GM23338 (cell line): ENCODE results near the gene RICTOR. TPM values are rescaled to one million over a fixed set of nuclear protein-coding genes. Genes with fewer than 3 reads are reported as not detected.

Experiments
- ATAC-seq: fragments of 200-7000 bp; cut with Tn5 transposase; 3 replicates; pipeline ENCODE4 v1.9.1; 2020
- DNase-seq: peaks from one replicate; pipeline ENCODE4 v3.0.0-alpha.2; 2015; ENCODE audit warnings: low spot score
- H2AFZ ChIP-seq: fragments of 200-600 bp; sonication (generic); 2 replicates; pipeline ENCODE4 v1.8.0; 2016; ENCODE audit warnings: antibody characterized with exemption, mild to moderate bottlenecking, moderate library complexity
- H3F3A ChIP-seq: fragments of 200-600 bp; sonication (generic); replicated peaks from 2 replicates; pipeline ENCODE4 v1.8.0; 2017; ENCODE audit warnings: antibody characterized with exemption, mixed run types, low read depth
- H3K27ac ChIP-seq: fragments of 200-600 bp; sonication (generic); 2 replicates; pipeline ENCODE4 v1.6.1; 2016; ENCODE audit warnings: low read depth
- H3K27me3 ChIP-seq: fragments of 200-600 bp; sonication (generic); 2 replicates; pipeline ENCODE4 v1.8.0; 2016; ENCODE audit warnings: mild to moderate bottlenecking, mixed run types, moderate library complexity; ENCODE audit not compliant: insufficient read depth
- H3K36me3 ChIP-seq: fragments of 200-600 bp; sonication (generic); 2 replicates; pipeline ENCODE4 v1.8.0; 2016; ENCODE audit warnings: mild to moderate bottlenecking; ENCODE audit not compliant: insufficient read depth
- H3K4me1 ChIP-seq: fragments of 200-600 bp; sonication (generic); 2 replicates; pipeline ENCODE4 v1.8.0; 2016; ENCODE audit warnings: mild to moderate bottlenecking, moderate library complexity; ENCODE audit not compliant: insufficient read depth
- H3K4me2 ChIP-seq: fragments of 200-600 bp; sonication (generic); 2 replicates; pipeline ENCODE4 v1.7.1; 2017; ENCODE audit warnings: mixed run types
- H3K4me3 ChIP-seq: fragments of 200-600 bp; sonication (generic); 2 replicates; pipeline ENCODE4 v1.6.1; 2016; ENCODE audit warnings: mixed run types
- H3K79me2 ChIP-seq: fragments of 200-600 bp; sonication (generic); replicated peaks from 2 replicates; pipeline ENCODE4 v1.8.0; 2017; ENCODE audit warnings: mild to moderate bottlenecking; ENCODE audit not compliant: insufficient read depth
- H3K9me2 ChIP-seq: fragments of 200-600 bp; sonication (generic); 2 replicates; pipeline ENCODE4 v1.8.0; 2017; ENCODE audit not compliant: insufficient read depth
- H4K20me1 ChIP-seq: fragments of 200-600 bp; sonication (generic); replicated peaks from 2 replicates; pipeline ENCODE4 v1.8.0; 2017; ENCODE audit warnings: mild to moderate bottlenecking; ENCODE audit not compliant: insufficient read depth
- H3K27ac Mint-ChIP-seq: 2 replicates; pipeline ENCODE4 v1.8.0; 2020; ENCODE audit warnings: inconsistent platforms, mild to moderate bottlenecking, moderate library complexity, mixed read lengths
- H3K27me3 Mint-ChIP-seq: 3 replicates; pipeline ENCODE4 v1.8.0; 2022; ENCODE audit warnings: low read depth, mild to moderate bottlenecking, moderate library complexity, mixed read lengths, inconsistent platforms; ENCODE audit not compliant: insufficient read depth, poor library complexity
- H3K36me3 Mint-ChIP-seq: 3 replicates; pipeline ENCODE4 v1.8.0; 2021; ENCODE audit warnings: low read depth, mild to moderate bottlenecking, inconsistent platforms, moderate library complexity, mixed read lengths
- H3K4me1 Mint-ChIP-seq: 3 replicates; pipeline ENCODE4 v1.8.0; 2020; ENCODE audit warnings: mild to moderate bottlenecking, inconsistent platforms, mixed read lengths
- H3K4me3 Mint-ChIP-seq: 3 replicates; pipeline ENCODE4 v1.8.0; 2021; ENCODE audit warnings: moderate library complexity, mild to moderate bottlenecking, inconsistent platforms, mixed read lengths
- H3K9me3 Mint-ChIP-seq: 3 replicates; pipeline ENCODE4 v1.8.0; 2020; ENCODE audit warnings: moderate library complexity, mild to moderate bottlenecking, inconsistent platforms, mixed read lengths
- CREB1 ChIP-seq: fragments of 250-450 bp; sonication (Bioruptor Pico); IDR thresholded peaks from 2 replicates; pipeline ENCODE4 v1.5.0; 2020; ENCODE audit warnings: low read depth, mild to moderate bottlenecking, moderate library complexity
- CTCF ChIP-seq, 2 experiments: fragments of 200-600 bp in 1 of 2; sonication (generic) in 1 of 2; conservative IDR thresholded peaks; 2 replicates each; pipeline versions ENCODE4 v1.5.1 to v1.6.1; 2016 to 2017; ENCODE audit warnings: antibody characterized with exemption in 2 of 2, low read depth in 2 of 2, mild to moderate bottlenecking in 2 of 2, moderate library complexity in 1 of 2
- ETS1 ChIP-seq: IDR thresholded peaks from 2 replicates; pipeline ENCODE4 v1.6.1; 2016; ENCODE audit warnings: antibody characterized with exemption
- EZH2 ChIP-seq: fragments of 200-600 bp; sonication (generic); IDR thresholded peaks from one replicate; pipeline ENCODE4 v1.8.0; 2017; ENCODE audit warnings: antibody characterized with exemption, mild to moderate bottlenecking, low read depth; ENCODE audit not compliant: unreplicated experiment
- EZH2phosphoT487 ChIP-seq: fragments of 200-600 bp; sonication (generic); IDR thresholded peaks from one replicate; pipeline ENCODE4 v1.8.1; 2018; ENCODE audit warnings: antibody characterized with exemption; ENCODE audit not compliant: unreplicated experiment
- JUNB ChIP-seq: IDR thresholded peaks from one replicate; pipeline ENCODE4 v1.6.1; 2016; ENCODE audit warnings: antibody characterized with exemption; ENCODE audit not compliant: unreplicated experiment
- NANOG ChIP-seq: IDR thresholded peaks from 2 replicates; pipeline ENCODE4 v1.6.1; 2016; ENCODE audit warnings: antibody characterized with exemption, borderline replicate concordance
- POLR2AphosphoS5 ChIP-seq: IDR thresholded peaks from 2 replicates; pipeline ENCODE4 v1.6.1; 2016; ENCODE audit warnings: antibody characterized with exemption, low read depth
- REST ChIP-seq: IDR thresholded peaks from one replicate; pipeline ENCODE4 v1.6.1; 2018; ENCODE audit warnings: antibody characterized with exemption; ENCODE audit not compliant: unreplicated experiment
- STAT1 ChIP-seq: IDR thresholded peaks from one replicate; pipeline ENCODE4 v1.6.1; 2016; ENCODE audit warnings: antibody characterized with exemption; ENCODE audit not compliant: unreplicated experiment
- ZNF114 ChIP-seq: fragments of 250-450 bp; sonication (Bioruptor Pico); IDR thresholded peaks from 2 replicates; pipeline ENCODE4 v1.5.0; 2020; ENCODE audit warnings: mild to moderate bottlenecking, moderate library complexity
- ZNF331 ChIP-seq: fragments of 250-450 bp; sonication (Bioruptor Pico); IDR thresholded peaks from 2 replicates; pipeline ENCODE4 v1.5.0; 2020; ENCODE audit warnings: low read depth, mild to moderate bottlenecking, moderate library complexity
- ZNF462 ChIP-seq: fragments of 250-450 bp; sonication (Bioruptor Pico); IDR thresholded peaks from 2 replicates; pipeline ENCODE4 v1.5.0; 2020; ENCODE audit warnings: mild to moderate bottlenecking, moderate library complexity
- polyA plus RNA-seq: library from polyadenylated mRNA; unstranded; fragments of >200 nt; fragmentation: Nextera tagmentation; extraction: Ambion mirVana; gene quantifications from 2 replicates; pipeline ENCODE4 v1.2.1, GENCODE V29; 2016
- total RNA-seq: library from RNA; depleted of rRNA; stranded (reverse); fragments of >200 nt; shearing (Covaris generic); gene quantifications from 2 replicates; pipeline ENCODE4 v1.2.3, GENCODE V29; 2014

RICTOR gene
- total and polyA plus RNA-seq, 2 experiments from 2014 or later = 9.9 to 27.4 TPM

- H3K27me3 ChIP-seq = no peaks in the 10 kb centered on the region
- no peak overlapping the region for H3K4me2 ChIP-seq
- no peaks in the 10 kb centered on the region for H3F3A ChIP-seq
- peaks cover 11% of the 10 kb centered on the region; the same call in 2 of the 3 replicates for H3K9me3 Mint-ChIP-seq
- no peak for ATAC-seq
- no peak overlapping the region for H3K27ac ChIP-seq
- H3K79me2 ChIP-seq = no peaks in the 10 kb centered on the region
- no peak for TF ChIP-seq CREB1
- TF ChIP-seq ZNF462 (CRISPR knock-in tag) = no peak
- TF ChIP-seq ETS1 = no peak
- TF ChIP-seq STAT1 = no peak
- no peak for TF ChIP-seq REST
- no peak for TF ChIP-seq NANOG
- TF ChIP-seq CTCF (conservative IDR thresholded peaks at IDR 0.05; ENCODE audit: low read depth in 2 of 2) = no peak
- TF ChIP-seq JUNB = no peak
- TF ChIP-seq EZH2 = no peak
- TF ChIP-seq POLR2AphosphoS5 = no peak
- TF ChIP-seq EZH2phosphoT487 = no peak
- TF ChIP-seq ZNF114 (CRISPR knock-in tag) = no peak
- no peak for TF ChIP-seq ZNF331 (CRISPR knock-in tag)
- peaks cover 15% of the 10 kb centered on the region; the same call in 2 of the 3 replicates for H3K4me1 Mint-ChIP-seq
- H2AFZ ChIP-seq = no peak overlapping the region
- H3K27me3 Mint-ChIP-seq = no peaks in the 10 kb centered on the region
- H3K4me3 ChIP-seq = no peak overlapping the region
- no peaks in the 10 kb centered on the region for H3K36me3 ChIP-seq
- H3K4me3 Mint-ChIP-seq = no peak overlapping the region
- H3K27ac Mint-ChIP-seq = no peak overlapping the region
- H3K36me3 Mint-ChIP-seq = peaks cover 21% of the 10 kb centered on the region
- no peak for DNase-seq
- H3K9me2 ChIP-seq = no peaks in the 10 kb centered on the region
- H4K20me1 ChIP-seq = no peaks in the 10 kb centered on the region
- H3K4me1 ChIP-seq = no peaks in the 10 kb centered on the region; the same call in 1 of the 2 replicates
These were observed 72.5 kb downstream of the RICTOR start for GRCh38 chr5:39001683-39002082.
